Hematopoietic multipotent progenitor cell treated with erythropoietin and hydrocortisone succinate and interleukin-3 and kit ligand, for 4 days (in vitro differentiated cells): ENCODE results near the gene HNRNPUL1.

ENCODE experiments used
- DNase-seq: peaks from one replicate; pipeline ENCODE4 v3.0.0-alpha.2; 2015

HNRNPUL1 gene

DNA sequence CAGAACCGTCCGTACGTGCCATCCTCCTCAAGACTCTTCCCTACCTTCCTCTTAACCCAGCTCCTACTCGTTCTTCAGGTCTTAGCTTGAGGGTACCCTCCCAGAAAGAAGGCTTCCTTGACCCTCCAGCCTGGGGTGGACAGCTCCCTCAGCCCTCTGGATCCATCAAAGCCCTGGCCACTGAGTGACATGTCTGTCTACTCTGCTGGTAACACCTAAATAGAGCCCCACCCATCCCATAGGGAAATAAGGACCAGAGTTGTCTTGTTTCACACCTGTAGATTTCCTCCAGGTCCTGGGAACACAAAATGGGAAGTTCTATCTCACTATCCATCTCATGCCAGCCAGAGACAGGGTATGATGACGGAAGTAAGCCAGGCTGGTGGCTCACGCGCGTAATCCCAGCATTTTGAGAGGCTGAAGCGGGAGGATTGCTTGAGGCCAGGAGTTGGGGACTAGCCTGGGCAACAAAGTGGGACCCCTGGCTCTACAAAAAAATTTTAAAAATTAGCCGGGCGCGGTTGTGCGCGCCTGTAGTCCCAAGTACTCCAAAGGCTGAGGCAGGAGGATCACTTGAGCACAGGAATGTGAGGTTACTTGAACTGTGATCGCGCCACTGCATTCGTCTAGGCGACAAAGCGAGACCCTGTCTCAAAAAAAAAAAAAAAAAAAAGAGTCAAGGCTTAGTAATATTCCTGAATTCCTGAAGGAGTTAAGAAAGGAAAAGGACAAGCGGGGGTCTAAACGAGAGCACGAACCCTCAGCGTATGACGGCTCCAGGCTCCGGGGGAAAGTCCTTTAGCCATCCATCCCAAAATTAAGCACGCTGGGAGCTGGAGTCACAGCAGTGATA is 45.2 kb downstream of the HNRNPUL1 start:
- DNase-seq: no peak

DNA sequence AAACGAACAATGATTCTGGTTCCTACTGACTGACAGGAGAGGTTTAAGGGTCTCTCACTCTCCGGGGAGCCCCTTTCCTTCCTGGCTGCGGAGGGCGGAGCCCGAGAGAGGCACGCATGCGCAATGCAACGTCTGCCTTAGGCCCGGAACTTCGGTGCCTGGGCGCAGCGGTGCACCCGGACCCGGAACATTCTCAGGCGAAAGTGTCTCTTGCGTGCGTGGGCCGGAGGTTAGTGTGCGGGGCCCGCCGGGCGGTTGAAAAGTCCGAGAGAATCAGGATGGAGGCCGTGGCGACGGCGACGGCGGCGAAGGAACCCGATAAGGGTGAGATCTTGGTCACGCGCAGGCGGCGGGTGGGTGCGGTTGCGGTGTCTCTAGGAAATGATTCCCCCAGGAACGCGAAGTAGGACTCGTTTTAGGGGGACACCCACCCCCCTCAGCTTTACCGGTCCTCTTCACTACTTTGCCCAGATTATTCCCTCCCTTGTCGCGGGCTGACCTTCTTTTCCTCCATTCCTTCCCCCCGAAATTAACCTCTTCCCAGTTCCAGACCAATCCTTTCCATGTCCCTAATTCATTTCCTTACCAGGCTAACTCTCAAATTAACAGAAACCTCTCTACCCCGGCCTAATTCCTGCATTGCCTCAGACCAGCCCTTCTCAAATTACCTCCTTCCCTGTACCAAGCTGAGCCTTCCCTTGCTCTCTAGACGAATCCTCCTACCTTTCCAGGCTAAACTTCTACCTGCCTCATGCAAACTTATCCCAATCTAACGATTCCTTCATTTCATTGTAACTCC is 46.1 kb downstream of the HNRNPUL1 start, which contains the start of gene CCDC97:
TSS of gene CCDC97 (plus strand) at position 140 of the 799 bp plus-strand sequence. CDS start at position 279, 139 bp downstream.
- DNase-seq: peak; percentile 94

DNA sequence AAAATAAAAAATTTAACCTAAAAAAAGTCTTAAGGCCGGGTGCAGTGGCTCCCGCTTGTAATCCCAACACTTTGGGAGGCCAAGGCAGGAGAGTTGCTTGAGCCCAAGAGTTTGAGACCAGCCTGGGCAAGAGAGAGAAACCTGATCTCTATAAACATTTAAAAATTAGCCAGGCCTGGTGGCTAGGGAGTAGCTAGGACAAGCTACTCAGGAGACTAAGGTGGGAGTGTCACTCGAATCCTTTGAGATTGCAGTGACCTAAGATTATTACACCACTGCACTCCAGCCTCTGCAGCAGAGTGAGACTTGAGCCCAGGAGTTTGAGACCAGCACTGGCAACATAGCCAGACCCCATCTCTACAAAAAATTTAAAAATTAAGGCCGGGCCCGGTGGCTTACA is 46.9 kb downstream of the HNRNPUL1 start:
- DNase-seq: no peak

DNA sequence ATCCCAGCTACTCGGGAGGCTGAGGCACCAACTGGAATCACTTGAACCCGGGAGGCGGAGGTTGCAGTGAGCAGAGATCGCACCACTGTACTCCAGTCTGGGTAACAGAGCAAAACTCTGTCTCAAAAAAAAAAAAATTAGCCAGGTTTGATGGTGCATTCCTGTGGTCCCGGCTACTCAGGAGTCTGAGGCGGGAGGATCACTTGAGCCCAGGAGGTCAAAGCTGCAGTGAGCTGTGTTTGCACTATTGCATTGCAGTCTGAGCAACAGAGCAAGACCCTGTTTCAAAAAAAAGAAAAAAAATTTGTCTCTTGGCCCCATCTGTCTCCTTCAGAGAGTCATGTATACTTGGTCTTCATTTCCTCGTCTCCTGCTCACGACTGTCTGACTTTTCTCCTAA is 47.4 kb downstream of the HNRNPUL1 start:
- DNase-seq: no peak

DNA sequence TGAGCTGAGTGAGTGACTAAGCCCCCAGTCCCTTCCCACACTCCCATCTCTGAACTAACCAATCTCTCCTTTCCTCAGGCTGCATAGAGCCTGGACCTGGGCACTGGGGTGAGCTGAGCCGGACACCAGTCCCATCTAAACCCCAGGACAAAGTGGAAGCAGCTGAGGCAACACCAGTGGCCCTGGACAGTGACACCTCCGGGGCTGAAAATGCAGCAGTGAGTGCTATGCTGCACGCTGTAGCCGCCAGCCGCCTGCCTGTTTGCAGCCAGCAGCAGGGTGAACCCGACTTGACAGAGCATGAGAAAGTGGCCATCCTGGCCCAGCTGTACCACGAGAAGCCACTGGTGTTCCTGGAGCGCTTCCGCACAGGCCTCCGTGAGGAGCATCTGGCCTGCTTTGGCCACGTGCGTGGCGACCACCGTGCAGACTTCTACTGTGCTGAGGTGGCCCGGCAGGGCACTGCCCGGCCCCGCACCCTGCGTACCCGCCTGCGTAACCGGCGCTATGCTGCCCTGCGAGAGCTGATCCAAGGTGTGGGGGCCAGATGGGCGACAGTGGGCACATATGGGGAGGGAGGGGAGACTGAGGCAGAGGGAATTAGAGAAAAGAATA is 52.2 kb downstream of the HNRNPUL1 start:
- DNase-seq: no peak

DNA sequence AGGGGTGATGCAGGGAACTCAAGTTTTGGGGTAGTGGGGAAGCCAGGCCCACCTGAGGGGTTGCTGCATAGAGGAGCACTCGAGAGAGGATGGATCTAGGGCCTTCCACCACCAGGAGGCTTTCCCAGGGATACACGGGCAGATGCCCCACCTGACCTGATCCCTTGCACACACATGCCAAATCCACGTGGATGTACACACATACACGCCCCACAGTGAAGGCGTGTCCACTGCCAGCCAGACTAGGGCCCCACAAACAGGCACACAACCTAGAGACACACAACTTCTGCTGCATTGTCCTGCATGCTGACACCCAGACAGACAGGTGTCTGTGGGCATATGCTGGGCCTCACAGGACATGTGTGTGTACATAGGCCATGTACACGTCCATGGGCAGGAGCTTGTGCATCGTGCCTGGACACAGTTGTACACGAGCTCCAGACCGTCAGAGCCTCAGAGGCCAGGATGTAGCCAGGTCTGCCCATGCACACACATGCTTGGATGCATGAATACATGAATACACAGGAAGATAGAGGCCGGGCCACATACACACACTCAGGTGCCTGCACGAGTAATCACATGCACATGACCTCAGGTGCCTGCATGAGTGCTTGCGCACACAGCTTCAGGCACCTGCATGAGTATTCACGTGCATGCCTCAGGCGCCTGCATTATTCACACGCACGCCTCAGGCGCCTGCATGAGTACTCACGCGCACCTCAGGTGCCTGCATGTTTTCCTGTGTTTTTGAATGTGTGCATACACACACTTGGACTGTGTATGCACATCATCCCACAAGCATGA is 54.7 kb downstream of the HNRNPUL1 start:
- DNase-seq: no peak

DNA sequence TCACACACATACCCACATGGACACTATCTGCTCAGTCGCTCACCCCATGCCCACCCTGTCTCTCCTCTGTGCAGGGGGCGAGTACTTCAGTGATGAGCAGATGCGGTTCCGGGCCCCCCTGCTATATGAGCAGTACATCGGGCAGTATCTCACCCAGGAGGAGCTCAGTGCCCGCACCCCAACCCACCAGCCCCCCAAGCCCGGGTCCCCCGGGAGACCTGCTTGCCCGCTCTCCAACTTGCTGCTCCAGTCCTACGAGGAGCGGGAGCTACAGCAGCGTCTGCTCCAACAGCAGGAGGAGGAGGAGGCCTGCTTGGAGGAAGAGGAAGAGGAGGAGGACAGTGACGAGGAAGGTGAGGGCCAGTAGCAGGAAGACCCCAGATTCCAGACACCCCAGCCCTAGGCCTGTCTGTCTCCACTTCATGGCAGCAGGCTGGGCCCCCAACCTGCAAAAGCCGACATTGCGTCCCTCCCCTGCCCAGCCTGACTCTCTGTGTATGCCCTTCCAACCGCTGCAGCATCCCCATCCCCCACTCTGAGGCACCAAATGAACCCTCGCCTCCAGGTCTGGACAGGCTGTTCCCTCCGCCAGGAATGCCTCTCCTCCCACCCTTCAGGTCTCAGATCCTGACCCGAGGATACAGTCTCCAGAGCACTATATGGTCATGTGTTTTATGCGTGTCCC is 55.5 kb downstream of the HNRNPUL1 start:
- DNase-seq: no peak

GRCh38 chr19:41320185-41320518 is 56.0 kb downstream of the HNRNPUL1 start:
- DNase-seq: no peak

- DNase-seq: no peak
These were observed 56.4 kb downstream of the HNRNPUL1 start for GRCh38 chr19:41320568-41320967.

GRCh38 chr19:41321204-41321599 is 57.0 kb downstream of the HNRNPUL1 start:
- no peak for DNase-seq

DNA sequence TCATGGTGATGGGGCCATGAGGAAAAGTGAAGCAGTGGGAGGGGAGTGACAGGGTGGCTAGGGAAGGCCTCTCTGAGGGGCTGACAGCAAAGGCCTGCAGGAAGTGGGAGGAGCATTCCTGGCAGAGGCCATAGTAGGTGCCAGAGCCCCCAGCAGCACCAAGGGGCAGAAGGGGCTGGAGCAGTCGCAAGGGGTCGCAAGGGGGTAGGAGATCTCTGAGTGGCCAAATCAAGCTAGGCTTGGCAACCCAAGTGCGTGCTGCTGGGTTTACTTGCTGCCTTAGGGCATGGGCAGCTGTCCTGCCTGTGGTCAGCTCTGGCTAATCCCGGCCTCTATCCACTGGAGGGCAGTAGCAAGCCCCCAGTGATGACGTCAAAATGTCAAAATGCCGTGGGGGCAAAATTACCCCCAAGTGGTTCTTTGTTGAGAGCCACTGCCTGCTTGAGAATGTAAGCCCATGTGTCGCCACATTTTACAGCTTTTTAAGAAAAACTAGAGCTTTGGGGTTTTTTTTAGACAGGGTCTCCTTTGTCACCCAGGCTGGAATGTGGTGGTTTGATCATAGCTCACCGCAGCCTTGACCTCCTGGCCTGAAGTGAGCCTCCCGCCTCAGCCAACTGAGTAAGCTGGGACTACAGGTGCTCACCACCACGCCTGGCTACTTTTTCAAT is 57.6 kb downstream of the HNRNPUL1 start:
- DNase-seq: peak; percentile 73

DNA sequence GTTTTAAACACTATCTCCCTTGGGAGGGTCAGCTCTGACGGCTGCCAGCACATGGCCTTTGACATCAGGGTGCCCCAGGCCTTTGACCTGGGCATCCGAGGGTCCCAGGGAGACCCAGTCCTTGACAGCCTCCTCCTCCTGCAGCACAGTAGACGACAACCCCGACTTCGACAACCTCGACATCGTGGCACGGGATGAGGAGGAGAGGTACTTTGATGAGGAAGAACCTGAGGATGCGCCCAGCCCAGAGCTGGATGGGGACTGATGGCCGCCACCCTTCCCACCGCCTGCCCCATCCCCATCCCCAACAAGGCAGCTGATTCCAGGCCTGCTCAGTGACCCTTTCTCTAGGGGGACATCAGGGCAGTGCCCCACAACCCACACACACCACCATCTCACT is 58.3 kb downstream of the HNRNPUL1 start:
- DNase-seq: no peak

- no peak for DNase-seq
These were observed 58.9 kb downstream of the HNRNPUL1 start for GRCh38 chr19:41323023-41323422.

GRCh38 chr19:41323430-41324125 is 59.4 kb downstream of the HNRNPUL1 start:
- DNase-seq: peak; percentile 95

- DNase-seq: no peak
These were observed 60.1 kb downstream of the HNRNPUL1 start for GRCh38 chr19:41324231-41324702.

- peak; percentile 48 for DNase-seq
These were observed 60.9 kb downstream of the HNRNPUL1 start for GRCh38 chr19:41324921-41325639.

GRCh38 chr19:41325640-41325946 is 61.4 kb downstream of the HNRNPUL1 start:
- DNase-seq: no peak

- peak; percentile 51 for DNase-seq
These were observed 62.0 kb downstream of the HNRNPUL1 start for GRCh38 chr19:41325947-41326706.

DNA sequence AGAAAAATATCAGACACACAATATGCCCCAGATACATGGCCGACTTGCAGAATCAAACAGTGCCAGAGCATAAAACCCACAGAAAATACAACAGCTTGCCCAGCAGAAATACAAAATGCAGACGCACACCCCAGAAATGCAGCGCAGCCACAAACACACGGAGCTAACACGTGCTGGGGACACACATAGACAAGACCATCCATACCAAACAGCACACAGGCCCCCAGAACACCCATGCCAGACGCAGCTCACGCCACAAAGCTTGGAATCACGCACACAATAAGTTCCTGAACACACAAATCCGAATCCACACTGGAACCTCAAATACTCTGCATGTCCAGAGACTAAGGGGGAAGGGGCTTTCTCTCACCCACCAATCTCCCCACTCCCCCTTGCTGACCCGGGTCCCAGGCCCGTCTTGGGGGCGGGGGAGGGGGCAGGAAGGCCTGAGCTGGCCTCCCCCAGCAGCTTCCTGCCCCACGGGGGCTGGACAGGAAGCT is 63.0 kb downstream of the HNRNPUL1 start:
- peak; percentile 73 for DNase-seq
